Measurements from ENCODE around the gene KCNT1.

The KCNT1 gene

DNA sequence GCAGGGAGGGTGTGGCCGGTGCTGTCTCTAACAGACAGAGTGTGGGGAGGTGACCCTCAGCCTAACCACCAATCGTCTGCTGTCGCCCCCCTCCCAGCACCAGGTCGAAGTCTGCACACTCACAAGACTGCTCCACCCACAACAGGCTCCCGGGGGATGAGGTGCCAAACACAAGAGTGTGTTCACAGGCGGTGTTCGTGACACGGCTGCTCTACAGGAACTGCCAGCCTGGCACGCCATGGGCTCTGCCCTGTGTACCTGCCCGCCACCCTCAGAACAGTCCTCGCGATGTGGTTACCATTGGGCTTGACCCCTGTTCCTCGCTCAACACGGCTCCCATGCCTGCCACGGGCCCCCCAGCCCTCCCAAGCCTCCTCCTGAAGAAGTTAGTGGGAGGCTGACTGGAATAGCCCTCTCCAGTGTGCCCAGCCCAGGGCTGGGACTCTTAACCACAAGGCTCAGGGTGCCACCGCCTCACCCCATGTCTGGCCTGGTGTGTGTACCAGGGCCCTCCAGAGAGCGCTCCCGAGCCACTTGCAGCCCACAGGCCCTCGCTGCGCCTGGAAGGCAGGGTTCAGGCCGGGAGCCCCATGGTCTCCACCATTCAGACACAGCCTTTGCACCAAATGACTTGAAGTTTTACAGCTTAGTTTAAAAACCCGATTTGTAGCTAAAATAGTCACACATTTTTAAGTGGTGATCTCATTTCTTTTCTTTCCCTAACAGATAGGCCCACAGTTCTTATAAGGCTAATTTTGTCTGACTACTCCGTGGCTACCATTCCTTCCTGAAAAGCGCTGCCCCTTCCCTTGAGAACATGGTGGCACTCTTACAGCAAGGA, 102.8 kb downstream of the KCNT1 start:
- DNase-seq = no peak

DNA sequence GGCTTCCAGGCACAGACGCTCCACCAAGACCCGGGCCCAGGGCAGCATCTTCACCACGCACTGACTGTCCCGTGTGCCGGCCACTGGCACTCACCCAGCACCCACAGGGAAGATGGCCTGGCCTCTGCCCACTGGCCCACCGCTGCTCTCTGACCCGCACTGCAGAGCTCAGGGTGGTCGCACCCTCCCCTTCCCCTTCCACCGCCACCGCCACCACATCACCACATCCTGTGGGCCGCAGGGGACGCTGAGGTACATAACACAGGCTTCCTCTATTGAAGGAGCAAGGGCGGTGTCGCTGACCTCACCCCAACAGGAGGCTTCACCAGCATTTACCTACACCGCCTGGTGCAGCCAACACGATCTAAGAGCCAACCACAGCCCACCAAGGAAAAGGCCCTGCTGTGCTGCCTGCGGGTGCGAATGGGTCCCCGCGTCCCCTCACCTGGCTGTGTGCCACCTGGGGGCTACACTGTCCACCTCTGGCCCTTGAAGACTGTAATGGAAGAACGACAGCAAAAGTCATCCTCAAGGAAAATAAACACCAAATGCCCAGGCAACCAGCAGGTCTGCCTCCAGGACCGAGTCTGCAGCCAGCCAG, 103.5 kb downstream of the KCNT1 start:
- DNase-seq = no peak

DNA sequence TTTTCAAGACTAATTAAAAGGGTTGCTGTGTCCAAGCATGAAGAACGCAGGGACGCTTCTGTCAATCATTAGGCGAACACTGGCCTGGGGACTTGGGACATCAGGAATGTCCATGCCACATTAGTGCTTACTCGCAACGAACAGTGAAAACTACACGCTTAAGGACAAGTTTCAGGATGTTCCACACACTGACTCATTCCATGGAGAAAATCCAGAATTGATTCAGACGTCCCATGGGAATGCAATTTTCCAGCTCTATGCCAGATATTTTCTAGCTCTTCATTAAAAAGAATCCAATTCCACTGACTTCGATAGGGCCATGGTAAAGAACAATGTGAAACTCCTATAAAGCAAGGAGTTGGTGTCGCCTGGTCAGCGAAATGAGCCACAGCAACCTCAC, 107.2 kb downstream of the KCNT1 start:
- no peak for DNase-seq

DNA sequence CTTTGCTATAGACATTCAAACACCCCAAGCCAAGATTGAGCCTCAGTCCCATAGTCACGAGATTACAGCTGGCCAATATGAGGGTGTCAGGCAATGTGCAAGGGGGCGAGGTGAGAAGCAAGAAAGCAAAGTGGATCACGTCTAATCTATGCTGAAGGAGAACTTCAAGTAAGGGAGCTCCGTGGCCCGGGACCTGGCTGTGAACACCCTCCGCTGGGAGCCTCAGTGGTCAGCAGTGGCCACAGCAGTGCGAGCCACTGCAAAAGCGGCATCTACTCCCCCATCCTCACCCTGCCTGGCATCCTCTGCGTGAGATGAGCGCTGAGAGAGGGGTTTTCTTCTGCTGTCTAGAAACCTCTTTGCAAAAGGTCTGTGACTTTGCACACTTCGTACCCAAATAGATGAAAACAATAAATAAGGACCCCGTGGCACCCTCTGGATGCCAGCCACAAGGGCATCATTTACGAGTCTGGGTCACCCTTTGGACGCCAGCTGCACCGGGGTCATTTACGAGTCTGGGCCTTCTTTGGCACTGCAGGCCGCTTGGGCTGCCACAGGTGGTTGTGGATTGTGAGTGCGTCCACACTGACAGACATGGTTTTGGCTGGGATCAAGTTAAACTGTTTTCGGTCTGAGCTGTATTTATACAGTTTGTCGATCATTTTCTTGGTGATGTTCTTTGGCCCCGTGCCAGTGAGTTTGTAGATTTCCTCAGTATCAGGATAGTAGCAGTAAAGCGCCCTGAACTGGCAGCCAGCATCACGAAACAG, 109.0 kb downstream of the KCNT1 start:
- no peak for DNase-seq

DNA sequence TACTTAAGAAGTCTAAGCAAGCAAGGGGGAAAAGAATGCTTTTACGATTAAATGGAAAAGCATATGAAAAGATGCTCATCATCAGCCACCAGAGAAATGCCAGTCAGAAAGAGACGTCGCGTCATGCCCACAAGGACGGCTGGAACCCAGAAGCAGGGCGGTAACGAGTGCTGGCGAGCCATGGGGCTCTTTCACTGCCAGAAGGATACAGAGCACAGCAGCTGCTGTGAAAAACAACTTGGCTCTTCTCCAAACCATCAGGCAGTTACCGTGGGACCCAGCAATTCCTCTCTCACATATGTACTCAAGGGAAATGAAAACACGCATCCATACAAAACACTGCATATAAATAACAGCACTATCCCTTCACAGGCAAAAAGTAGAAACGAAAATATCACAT, 109.8 kb downstream of the KCNT1 start:
- DNase-seq = no peak

DNA sequence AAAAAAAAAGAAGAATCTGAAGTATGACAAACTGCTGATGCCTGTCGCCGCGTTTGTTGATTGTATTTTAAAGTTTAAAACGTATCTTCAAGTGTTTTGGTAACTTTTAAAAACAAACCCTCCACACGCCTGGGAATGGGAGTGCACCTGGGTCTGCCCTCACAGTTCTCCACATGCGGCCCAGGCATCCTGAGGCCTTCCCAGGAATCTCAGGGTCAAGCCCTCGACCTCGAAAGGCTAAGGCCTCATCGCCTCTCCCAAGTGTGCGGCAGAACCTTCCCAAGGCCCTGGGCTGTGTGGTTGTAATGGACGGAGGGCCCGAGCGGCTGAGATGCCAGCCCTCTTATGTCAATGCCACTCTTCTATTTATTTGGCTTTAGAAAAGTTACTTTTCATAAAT, 111.0 kb downstream of the KCNT1 start:
- DNase-seq = no peak

DNA sequence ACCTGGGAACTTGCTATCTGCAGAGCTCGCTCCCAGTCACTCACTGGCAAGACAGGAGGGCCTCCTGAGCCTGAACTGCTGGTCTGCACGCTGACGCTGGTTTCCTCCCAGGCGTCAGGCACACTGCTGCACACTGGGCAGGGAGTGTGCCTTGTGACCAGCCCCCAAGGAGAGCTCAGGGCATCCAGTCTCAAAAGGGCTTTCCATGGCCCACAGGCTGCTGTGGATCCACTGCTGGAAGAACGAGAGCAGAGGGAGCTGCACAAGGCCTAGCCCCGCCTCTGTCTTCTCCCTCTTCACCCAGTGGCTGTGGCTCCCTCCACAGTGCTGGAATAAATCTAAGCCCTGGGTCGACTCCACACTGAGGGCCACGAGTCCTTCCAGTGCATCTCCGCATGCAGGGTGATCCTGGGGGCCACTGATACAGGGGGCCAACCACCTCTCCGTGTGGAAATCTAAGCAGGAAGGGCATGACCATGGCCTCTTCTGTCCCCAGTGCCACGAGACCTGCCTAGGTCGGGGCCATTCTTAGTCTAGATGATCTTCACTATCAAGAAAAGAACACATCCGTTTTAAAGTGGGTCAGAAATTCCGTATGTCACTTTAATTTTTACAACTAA, 111.8 kb downstream of the KCNT1 start:
- no peak for DNase-seq

DNA sequence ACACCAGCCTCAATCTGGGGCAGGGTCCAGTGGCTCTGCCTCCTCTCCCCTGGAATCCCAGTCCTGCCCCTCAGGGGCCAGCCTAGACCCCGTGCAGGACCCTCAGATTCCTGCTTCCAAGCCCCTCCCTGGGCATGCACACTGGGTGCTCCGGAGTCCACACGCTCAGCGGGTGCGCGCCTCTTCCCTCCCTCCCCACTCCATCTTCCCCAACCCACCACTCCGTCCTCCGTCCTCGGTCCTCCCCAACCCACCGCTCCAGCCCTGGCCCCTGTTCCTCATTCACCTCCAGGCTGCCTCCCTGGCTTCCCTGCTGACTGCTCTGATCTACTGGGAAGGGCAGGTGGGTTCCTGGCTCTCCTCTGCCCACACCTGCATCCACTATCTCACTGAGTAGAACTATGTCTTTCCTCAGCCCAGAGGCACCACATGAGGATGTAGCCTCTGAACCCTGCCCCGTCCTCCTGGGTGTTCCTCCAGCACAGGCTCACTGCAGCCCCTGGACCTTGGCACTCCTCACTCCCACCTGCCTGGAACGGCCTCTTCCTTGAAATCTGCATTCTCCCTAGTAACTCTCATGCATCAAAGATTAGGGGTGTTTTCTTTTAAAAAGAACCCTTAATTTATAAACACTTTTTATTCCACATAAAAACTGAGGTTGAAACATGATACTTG, 112.6 kb downstream of the KCNT1 start:
- DNase-seq = no peak

DNA sequence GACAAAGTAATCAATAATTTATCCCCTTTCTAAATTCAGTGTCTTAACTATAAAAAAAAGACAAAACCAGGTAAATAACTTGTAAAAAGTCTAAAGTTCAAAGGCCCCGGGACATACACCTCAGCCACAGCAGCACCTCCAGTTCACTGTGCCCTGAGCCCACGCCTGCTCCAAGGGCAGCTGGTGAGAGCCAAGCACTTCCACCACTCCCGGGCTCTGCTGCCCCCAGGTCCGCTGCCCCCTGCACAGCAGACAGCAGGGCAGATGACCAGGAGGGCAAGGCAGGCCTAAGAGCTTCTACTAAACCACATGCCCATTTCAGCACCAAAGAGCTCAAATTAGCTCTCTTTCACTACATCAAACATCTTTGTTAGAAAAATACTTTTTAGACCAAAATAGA, 113.4 kb downstream of the KCNT1 start:
- no peak for DNase-seq

DNA sequence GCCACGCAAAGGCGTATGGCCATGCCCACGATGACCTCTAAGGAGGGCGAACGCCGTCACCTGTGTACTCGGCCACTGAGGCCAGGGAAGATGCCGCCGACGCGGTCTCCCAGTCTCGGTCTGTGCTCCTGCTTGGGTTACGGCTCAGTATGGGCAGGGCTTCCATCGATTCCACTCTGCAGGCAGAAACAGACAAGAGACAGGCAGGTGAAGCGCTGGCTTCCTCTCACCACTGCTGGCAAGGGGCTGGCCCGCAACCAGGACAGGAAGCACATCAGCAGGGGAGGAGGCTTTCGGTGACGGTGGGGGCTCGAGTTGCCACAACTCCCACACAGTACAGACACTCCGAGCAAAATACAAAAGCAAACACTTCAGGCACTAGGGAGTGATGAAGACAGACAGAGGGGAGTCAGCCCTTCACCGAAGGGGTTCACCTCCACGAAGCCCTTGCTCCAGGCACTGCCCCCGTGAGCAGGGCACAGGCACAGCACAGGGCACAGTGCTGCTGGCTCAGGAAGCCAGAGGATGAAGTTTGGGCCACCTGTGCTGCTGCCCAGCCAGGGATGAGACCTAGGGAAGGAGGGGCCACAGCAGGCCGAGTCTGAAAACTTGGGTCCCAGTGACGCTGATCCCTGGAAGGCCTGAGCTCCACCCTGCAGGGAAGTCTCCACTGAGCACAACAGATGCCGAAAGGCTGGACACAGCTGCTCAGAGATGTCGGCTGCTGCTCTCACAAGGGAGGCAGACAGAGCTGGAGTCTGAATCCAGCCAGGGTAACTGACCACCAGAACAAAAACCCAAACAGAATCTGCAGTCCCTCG, 114.1 kb downstream of the KCNT1 start:
- DNase-seq = no peak

DNA sequence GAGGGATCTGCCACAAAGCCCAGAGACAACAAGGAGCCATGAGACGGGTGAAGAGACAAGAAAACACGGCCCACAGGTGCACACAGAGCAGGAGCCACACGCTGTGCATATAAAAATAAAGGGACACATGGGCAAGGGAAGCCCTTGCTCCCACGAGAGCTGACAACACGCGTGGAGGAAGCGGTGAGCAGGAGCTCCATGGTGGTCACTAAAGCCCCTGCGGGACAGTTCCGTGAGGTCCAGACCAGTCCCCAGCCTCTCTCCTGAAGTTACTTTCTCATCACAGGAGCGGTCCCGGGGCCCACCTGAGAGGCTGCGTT, 114.6 kb downstream of the KCNT1 start:
- DNase-seq = no peak

DNA sequence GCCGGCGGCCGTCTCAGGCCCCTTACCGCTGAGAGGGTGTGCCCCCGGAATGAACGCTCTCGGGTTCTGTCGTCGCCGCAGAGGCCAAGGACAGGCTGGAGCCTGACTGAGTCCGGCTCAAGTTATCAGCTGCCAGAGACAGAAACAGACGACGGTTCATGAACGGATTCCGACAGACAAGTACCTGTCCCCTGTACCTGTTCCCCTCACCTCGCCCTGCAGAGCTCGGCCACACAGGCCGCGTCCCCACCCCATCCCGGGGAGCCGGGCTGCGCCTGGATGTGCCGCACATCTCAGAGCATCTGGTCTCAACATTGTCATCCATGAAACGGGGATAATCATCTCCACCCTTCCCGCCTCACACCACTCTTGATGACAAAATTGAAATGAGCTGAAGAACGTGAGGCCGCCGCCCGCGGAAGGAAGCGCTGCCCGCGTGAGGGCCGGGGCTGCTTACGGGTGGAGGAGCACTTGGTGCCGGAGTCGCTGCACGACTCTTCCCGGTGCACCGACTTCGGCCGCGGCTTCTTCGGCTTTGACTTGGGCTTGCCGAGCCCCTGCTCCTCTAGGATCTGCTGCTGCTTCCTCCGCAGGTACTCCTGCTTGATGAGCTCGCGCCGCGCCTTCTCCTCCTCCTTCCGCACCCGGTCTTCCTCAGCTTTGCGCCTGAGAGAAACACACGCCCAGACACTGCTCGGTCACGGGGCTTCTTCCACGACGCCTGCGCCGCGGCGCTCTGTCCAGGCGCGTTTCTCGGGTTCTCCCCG, 116.1 kb downstream of the KCNT1 start:
- DNase-seq = no peak

DNA sequence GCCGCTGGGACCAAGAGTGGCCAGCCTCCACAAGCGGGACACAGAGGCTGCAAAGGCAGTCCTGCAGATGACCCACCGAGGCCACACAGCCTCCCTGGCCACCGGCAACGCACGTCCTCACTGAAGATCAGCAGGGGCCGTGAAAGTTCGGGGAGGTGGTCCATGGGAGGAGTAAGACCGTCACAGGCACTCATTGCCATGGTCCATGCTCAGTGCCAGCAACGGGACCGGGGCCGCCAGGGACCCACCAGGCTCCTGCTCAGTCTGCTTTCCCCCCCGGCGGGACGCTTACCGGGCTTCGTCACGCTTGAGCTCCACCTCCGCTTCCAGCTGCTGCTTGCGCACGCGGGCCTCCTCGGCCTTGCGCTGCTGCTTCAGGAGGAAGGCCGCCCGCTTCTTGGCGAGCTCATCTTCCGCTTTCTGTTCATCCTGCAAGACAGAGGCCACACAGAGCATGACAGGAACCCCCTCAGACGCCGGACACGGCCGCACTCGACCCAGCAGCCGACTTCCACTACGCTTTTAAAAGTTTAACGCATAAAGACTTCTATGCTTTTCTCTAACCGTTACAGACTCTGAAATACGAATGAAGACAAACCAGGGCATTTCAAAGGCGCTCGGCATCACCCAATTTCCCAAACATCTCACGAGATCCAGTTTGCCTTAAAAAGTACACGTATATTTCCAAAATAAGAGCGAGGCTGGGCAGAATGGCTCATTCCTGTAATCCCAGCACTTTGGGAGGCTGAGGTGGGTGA, 116.9 kb downstream of the KCNT1 start:
- DNase-seq = no peak

DNA sequence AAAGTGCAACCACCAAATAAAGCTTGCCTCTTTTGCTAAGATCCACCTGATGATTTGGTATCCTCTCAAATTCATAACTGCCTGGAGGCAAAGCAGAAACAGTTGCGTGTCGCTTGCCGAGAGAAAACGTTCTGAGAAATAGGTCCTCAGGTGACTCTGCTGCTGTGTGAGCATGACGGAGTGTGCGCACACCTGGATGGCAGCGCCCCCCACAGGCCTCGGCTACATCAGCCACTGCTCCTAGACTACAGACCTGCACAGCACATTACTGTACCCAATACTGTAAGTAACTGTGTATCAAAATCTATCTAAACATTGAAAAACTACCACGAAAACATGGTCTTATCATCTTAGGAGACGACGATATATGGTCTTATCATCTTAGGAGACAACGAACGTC, 117.9 kb downstream of the KCNT1 start:
- DNase-seq = no peak

DNA sequence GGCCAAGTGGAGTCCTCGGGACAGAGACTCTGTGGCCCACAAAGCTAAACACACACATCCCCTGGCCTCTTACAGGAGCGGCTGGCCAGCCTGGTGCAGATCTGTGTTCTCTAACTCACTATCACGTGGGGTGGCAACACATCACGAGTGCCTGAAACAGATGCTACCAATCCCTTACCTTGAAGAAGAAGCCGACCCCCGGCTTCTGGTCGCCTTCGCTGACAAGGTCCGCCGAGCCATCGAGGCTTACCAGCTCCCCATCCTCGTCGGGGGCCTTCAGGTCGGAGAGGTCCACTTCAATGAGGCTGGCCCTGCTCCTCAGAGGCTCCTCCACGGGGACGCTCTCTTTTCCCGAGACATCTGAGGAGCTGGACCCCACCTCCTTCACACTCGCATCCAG, 118.7 kb downstream of the KCNT1 start:
- no peak for DNase-seq

DNA sequence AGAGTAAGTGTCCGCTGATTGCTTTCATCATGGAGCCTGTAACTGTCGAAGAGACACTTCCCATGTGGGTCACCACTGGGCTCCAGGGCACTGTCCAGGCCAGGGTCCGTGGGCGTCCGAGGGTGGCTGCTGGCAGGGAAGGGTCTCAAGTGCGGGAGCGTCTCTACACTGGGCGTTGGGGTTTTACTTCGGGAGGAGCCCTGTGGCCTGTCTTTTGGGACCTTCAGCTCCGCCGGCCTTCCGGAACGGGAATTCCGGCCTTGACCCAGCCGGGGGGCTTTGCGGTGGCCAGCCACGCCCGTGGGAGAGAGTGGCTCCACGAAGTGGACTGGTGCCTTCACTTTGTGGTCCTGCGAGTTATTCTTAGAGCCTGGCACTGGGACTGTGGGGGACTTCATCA, 119.1 kb downstream of the KCNT1 start:
- DNase-seq = no peak

DNA sequence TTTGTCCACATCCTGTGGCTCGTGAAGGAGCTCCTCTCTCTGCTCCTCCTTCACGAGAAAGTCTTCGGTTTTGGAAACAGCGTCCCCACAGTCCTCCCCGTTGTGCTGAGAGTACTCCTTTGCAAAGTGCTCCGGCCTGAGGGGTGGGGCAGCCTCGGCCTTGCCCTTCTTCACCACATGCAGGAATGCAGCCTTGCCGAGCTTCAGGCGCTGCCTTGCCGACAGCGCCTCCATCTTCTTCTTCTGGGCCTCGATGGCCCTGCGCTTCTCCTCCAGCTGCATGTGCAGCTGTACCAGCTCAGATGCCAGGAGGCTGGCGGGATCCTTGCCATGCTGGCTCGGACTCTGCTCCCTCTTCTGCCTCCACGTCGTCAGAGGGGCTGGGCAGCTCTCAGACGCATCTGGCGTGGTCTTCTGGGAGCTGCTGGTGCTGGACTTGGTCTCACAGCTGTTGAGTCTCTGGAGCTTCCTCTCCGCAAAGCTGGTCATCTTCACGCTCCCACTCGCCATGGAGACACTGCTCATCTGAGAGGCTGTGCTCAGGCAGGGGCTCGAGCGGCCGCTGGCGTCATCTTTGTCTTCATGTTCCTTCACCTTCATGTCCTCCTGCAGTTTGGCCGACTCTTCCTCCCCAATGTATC, 119.9 kb downstream of the KCNT1 start:
- no peak for DNase-seq

DNA sequence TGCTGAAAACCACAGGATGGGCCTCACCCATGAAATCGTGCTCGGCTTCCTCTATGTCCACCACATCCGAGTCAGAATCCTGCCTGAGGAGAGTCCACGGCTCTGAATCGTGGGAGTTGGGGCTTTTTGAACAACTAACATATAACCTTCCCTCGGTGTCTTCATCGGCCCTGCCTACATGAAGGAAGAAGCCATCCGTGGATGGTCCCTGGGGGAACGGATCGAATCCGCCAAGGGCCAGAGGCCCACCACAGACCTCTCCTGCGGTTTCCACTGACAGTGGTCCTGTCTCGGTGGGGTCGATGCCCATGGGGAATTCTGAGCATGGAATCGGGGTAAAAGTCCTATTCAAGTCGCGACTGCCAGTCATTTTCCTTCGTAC, 120.4 kb downstream of the KCNT1 start:
- DNase-seq = no peak

DNA sequence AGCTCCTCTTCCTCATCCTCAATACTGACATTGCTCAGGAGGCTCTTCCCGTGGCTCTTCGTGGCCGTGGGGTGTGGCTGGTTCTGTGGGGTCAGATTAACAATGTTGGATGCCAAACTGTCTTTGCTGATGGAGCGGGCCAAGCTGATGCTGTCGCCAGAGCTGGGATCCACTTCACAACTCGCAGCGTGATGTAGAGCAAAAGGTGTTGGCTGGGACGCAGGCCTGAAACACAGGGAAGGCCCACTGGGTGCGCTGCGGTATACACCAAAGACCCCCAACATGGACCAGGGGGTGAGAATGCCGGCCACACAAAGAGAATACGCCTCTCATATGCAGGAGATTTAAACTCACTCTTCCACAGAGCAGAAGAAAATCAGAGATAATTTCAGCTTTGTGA, 121.1 kb downstream of the KCNT1 start:
- no peak for DNase-seq
